T-helper 2 cell treated with Interferon-gamma antibody and Interleukin-4, amounts not matched to agents 100 ng/mL and 5 ng/mL, for 36 hours (primary cell): ENCODE results near the gene ADAMTS6. TPM values are rescaled to one million over a fixed set of nuclear protein-coding genes. Genes with fewer than 3 reads are reported as not detected.
"Not testable (repeated sequence)": the region's sequence is repeated elsewhere in the genome, so short reads cannot be mapped to it uniquely, and the experiment has no call there.

Experiments
- intact Hi-C: fragments of 100-400 bp; cut with micrococcal nuclease; formaldehyde crosslinking; loops from one replicate; pipeline ENCODE4 v1.15.1; 2023
- total RNA-seq: library from RNA; stranded (reverse); gene quantifications from 2 replicates; pipeline ENCODE4 v1.2.3, GENCODE V29; 2022

ADAMTS6 gene
- total RNA-seq, result 2.0 TPM in 2 replicates

GRCh38 chr5:65481635-65482295 lies at the start of gene ADAMTS6:
TSS of gene ADAMTS6 (minus strand) at chr5:65481920. CDS start at chr5:65473673, 8,247 bp downstream.
- intact Hi-C loops, result loop anchor here (1.0 to 5.0 kb wide), 7 partner anchors 81 to 1254 kb away; partner anchors contain the start of genes CWC27, NLN, SGTB and SREK1IP1

- intact Hi-C loops, result no loop called here
Measured at GRCh38 chr5:65530904-65531303, 49.2 kb upstream of the ADAMTS6 start.

GRCh38 chr5:65525726-65526125 lies 44.0 kb upstream of the ADAMTS6 start:
- intact Hi-C loops, result no loop called here

GRCh38 chr5:65512170-65512937 lies 30.6 kb upstream of the ADAMTS6 start:
- intact Hi-C loops, result no loop called here

- intact Hi-C loops, result no loop called here
Measured at GRCh38 chr5:65508978-65509377, 27.3 kb upstream of the ADAMTS6 start.

GRCh38 chr5:65506961-65507360 lies 25.2 kb upstream of the ADAMTS6 start:
- intact Hi-C loops, result no loop called here

- intact Hi-C loops, result no loop called here
Measured at GRCh38 chr5:65489119-65489518, 7.4 kb upstream of the ADAMTS6 start.

- intact Hi-C loops, result not testable (repeated sequence)
Measured at GRCh38 chr5:65488038-65488687, 6.4 kb upstream of the ADAMTS6 start.

- intact Hi-C loops, result not testable (repeated sequence)
Measured at GRCh38 chr5:65486803-65487202, 5.1 kb upstream of the ADAMTS6 start.

GRCh38 chr5:65485405-65485804 lies 3.7 kb upstream of the ADAMTS6 start:
- intact Hi-C loops, result no loop called here

GRCh38 chr5:65483546-65484346 lies 2.0 kb upstream of the ADAMTS6 start:
- intact Hi-C loops, result loop anchor here (1.0 to 5.0 kb wide), 7 partner anchors 407 to 1256 kb away; no protein-coding TSS in a partner anchor

- intact Hi-C loops, result loop anchor here (1.0 to 5.0 kb wide), 10 partner anchors 79 to 1256 kb away; partner anchors contain the start of gene TRIM23
Measured at GRCh38 chr5:65482736-65483545, 1.2 kb upstream of the ADAMTS6 start.

GRCh38 chr5:65482296-65482735 lies 596 bp upstream of the ADAMTS6 start:
- intact Hi-C loops, result loop anchor here (1.0 to 5.0 kb wide), 5 partner anchors 80 to 1255 kb away; partner anchors contain the start of gene TRIM23

- intact Hi-C loops, result loop anchor here (1.0 to 5.0 kb wide), 4 partner anchors 242 to 1254 kb away; partner anchors contain the start of genes CWC27, NLN, SGTB and SREK1IP1
Measured at GRCh38 chr5:65481171-65481581, 544 bp downstream of the ADAMTS6 start.

- intact Hi-C loops, result loop anchor here (2.0 to 5.0 kb wide), 3 partner anchors 242 to 1253 kb away; partner anchors contain the start of genes NLN and SGTB
Measured at GRCh38 chr5:65480306-65480865, 1.3 kb downstream of the ADAMTS6 start.

- intact Hi-C loops, result no loop called here
Measured at GRCh38 chr5:65479527-65479926, 2.2 kb downstream of the ADAMTS6 start.

- intact Hi-C loops, result no loop called here
Measured at GRCh38 chr5:65478336-65478735, 3.4 kb downstream of the ADAMTS6 start.

- intact Hi-C loops, result no loop called here
Measured at GRCh38 chr5:65475895-65476294, 5.8 kb downstream of the ADAMTS6 start.

GRCh38 chr5:65475336-65475735 lies 6.4 kb downstream of the ADAMTS6 start:
- intact Hi-C loops, result no loop called here
